ENCODE results near the gene ENKD1. TPM values are rescaled to one million over a fixed set of nuclear protein-coding genes. Genes with fewer than 3 reads are reported as not detected.

Gene ENKD1
- total RNA-seq, 2 donors from 2014 or later: 9.2 to 12.3 TPM

DNA sequence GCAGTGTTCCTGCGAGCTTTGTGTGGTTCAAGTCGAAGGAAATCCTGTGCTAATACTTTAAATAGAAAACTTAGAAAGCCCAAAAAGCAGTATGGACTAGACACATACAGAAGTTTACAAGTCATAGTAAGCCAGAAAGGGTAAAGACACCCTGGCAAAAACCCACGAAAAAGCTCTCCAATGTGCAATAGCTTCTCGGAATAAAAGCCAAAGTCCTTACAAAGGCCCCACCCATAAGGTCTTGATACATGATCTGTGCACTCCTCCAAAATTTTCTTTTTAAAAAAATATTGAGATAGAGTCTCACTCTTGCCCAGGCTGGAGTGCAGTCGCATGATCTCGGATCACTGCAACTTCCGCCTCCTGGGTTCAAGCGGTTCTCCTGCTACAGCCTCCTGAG lies 10.4 kb upstream of the ENKD1 start:
- Histone ChIP-seq H3K36me3 (no peaks in the 10 kb centered on the region), H3K27me3 (no peaks in the 10 kb centered on the region), H3K27ac (no peak overlapping the region)

GRCh38 chr16:67676516-67676915 lies 10.0 kb upstream of the ENKD1 start:
- no peaks in the 10 kb centered on the region for H3K27me3 ChIP-seq
- DNase-seq (ENCODE audit: low spot score): no peak
- no peaks in the 10 kb centered on the region for H3K9me3 ChIP-seq
- no peak for TF ChIP-seq CTCF (IDR thresholded peaks at IDR 0.05)
- no peaks in the 10 kb centered on the region for H3K36me3 ChIP-seq
- no peak overlapping the region for H3K4me3 ChIP-seq
- H3K27ac ChIP-seq: no peak overlapping the region
- peaks cover 0 to 29% of the 10 kb centered on the region in 2 donors for H3K4me1 ChIP-seq

More for the DNA sequence above, 10.4 kb upstream of the ENKD1 start:
- Histone ChIP-seq H3K9me3 (no peaks in the 10 kb centered on the region), H3K4me3 (no peak overlapping the region), H3K4me1 (peaks cover 0 to 29% of the 10 kb centered on the region in 2 donors)
- TF ChIP-seq CTCF (IDR thresholded peaks at IDR 0.05): no peak
- DNase-seq (ENCODE audit: low spot score): no peak

DNA sequence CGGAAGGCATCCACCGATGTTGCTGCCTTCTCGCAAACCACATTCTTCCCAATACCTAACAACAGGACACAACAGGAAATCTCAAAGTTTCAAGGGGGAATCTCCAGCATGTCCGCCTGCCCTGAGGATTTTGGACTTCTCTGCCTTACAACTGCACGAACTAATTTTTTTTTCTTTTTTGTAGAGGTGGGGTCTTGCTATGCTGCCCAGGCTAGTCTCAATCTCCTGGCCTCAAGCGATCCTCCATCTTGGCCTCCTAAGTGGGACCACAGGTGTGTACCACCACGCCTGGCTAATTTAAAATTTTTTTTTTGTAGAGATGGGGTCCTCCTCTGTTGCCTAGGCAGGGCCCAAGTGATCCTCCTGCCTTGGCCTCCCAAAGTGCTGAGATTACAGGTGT lies 9.4 kb upstream of the ENKD1 start:
- DNase-seq (ENCODE audit: low spot score): no peak
- Histone ChIP-seq H3K36me3 (no peaks in the 10 kb centered on the region), H3K27ac (no peak overlapping the region), H3K4me1 (peaks cover 0 to 29% of the 10 kb centered on the region in 2 donors), H3K9me3 (no peaks in the 10 kb centered on the region), H3K4me3 (no peak overlapping the region), H3K27me3 (no peaks in the 10 kb centered on the region)
- no peak for TF ChIP-seq CTCF (IDR thresholded peaks at IDR 0.05)

DNA sequence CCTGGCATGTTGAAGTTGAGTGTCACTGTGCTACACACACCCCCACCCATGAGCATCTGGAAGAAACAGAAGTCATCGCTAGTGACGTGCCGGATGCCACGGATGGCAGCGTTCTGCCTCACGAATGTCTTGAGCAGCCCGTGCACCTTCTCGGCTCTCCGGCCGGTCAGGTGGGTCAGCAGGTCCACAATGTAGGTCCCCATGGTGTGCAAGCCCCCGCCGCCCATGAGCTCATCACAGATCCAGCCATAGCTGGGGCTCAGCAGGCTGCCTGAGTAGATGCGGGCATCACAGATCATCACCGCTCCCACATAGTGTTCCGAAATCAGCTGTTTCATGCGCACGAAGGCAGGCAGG lies 9.0 kb upstream of the ENKD1 start:
- no peak for DNase-seq (ENCODE audit: low spot score)
- Histone ChIP-seq H3K36me3 (no peaks in the 10 kb centered on the region), H3K27ac (no peak overlapping the region), H3K4me3 (no peak overlapping the region), H3K4me1 (peaks cover 0 to 29% of the 10 kb centered on the region in 2 donors), H3K27me3 (no peaks in the 10 kb centered on the region), H3K9me3 (no peaks in the 10 kb centered on the region)
- TF ChIP-seq CTCF (IDR thresholded peaks at IDR 0.05): no peak

GRCh38 chr16:67674851-67675578 lies 8.5 kb upstream of the ENKD1 start:
- Histone ChIP-seq H3K9me3 (no peaks in the 10 kb centered on the region), H3K27ac (peak overlapping the region in 1 of 2 donors; percentile 59), H3K27me3 (no peaks in the 10 kb centered on the region), H3K36me3 (no peaks in the 10 kb centered on the region), H3K4me1 (peaks cover 0 to 29% of the 10 kb centered on the region in 2 donors), H3K4me3 (no peak overlapping the region)
- TF ChIP-seq CTCF (IDR thresholded peaks at IDR 0.05): no peak
- DNase-seq (ENCODE audit: low spot score): no peak
